AG09309 (cell line): ENCODE data around the gene ACTR6.
A peak's percentile ranks its signal among the peaks of the same experiment; 100 is the strongest.

Experiments used
- DNase-seq: peaks from one replicate; pipeline ENCODE4 v3.0.0-alpha.2; 2010; ENCODE audit warnings: low read depth
- H3K4me3 ChIP-seq: 2 replicates; pipeline ENCODE4 v1.5.1; 2011; ENCODE audit warnings: mild to moderate bottlenecking, low read depth, low read length, moderate library complexity; ENCODE audit not compliant: control insufficient read depth
- TF ChIP-seq, protein P1 (sequence below): IDR thresholded peaks from 2 replicates; pipeline ENCODE4 v1.5.1; 2011; ENCODE audit warnings: mild to moderate bottlenecking, low read depth, low read length, inconsistent platforms; ENCODE audit not compliant: insufficient read depth, control insufficient read depth; ENCODE audit errors: missing control alignments

The ACTR6 gene

DNA sequence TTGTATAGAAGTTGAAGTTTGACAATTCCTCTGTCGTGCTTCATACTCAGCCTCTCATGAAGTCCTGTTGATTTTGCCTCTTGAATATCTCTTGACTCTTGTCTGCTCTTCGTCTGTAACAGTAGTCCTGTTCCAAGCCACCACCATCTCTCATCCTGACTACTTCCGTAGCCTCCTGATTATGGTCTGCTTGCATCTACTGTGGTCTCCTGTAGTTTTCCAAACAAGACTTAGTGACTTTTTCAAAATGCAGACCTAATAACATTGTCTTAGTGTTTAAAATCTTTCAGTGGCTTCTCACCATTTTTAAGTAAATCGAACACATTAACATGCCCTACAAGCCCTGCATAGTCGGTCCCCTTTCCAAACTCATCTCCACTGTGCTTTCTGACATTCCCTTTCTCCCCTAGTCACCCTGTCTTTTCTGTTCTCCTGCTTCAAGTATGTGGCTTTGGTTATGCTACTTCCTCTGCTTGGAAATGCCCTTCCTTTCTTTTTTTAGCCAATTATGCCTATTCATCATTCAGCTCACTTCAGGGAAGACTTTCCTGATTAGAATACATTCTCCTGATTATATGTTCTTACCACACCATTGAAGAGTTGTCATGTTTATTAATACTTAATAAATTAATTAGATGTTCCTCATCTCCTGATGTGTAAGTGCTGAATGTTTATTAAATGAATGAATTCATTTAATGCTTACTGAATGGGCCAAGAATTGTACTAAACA, 68.4 kb downstream of the ACTR6 start:
- no peak for DNase-seq
- TF ChIP-seq, protein P1, sequence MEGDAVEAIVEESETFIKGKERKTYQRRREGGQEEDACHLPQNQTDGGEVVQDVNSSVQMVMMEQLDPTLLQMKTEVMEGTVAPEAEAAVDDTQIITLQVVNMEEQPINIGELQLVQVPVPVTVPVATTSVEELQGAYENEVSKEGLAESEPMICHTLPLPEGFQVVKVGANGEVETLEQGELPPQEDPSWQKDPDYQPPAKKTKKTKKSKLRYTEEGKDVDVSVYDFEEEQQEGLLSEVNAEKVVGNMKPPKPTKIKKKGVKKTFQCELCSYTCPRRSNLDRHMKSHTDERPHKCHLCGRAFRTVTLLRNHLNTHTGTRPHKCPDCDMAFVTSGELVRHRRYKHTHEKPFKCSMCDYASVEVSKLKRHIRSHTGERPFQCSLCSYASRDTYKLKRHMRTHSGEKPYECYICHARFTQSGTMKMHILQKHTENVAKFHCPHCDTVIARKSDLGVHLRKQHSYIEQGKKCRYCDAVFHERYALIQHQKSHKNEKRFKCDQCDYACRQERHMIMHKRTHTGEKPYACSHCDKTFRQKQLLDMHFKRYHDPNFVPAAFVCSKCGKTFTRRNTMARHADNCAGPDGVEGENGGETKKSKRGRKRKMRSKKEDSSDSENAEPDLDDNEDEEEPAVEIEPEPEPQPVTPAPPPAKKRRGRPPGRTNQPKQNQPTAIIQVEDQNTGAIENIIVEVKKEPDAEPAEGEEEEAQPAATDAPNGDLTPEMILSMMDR = no peak

GRCh38 chr12:100273782-100274181, 73.2 kb downstream of the ACTR6 start:
- TF ChIP-seq, protein P1 = no peak
- DNase-seq = no peak
- no peak overlapping the region for H3K4me3 ChIP-seq

More for the DNA sequence above, 68.4 kb downstream of the ACTR6 start:
- H3K4me3 ChIP-seq = peak overlapping the region; percentile 78
